ENCODE results near the gene EDAR.

EDAR gene

DNA sequence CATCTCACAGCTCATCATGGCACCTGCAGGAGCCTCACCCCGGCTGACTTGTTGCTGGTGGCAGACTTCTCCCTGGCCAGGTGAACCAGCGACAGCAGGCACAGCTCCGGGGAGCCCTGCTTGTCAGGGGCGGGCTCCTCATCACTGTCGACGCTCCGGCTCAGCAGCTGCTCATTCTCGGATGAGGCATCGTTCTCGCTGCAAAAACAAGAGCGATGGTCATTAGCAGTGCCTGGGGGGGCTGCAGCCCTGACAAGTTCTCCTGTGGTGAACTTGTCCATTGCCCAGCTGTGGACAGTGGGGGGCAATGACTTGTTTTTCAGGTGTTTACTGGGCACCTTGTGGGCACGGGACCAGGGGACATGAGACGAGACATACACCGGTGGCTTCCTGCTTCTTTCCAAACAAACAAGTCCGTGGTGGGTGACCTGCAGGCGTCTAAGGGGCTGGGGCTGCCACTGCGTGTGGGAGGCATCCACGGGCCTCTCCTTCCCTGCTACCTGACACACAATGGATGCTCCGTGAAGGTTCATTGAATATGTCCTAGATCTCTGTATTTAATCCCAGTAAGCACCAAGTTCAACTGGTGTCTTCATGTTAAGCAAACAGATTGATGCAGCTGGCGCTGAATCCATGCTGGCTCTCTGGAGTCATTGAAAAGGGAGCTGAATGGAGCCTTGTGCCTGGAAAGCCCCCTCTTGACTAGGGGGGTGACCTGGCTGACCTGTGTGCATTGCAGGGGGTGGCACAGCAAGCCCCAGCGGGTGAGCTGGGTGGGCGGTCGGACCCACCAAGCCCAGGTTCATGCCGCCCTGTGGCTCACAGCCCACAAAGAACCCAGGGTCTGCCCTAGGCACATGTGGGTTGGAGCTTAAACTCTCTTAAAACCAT is 81.0 kb downstream of the EDAR start:
- no peak for DNase-seq

- no peak for DNase-seq
Measured at GRCh38 chr2:108906403-108907077, 82.5 kb downstream of the EDAR start.

DNA sequence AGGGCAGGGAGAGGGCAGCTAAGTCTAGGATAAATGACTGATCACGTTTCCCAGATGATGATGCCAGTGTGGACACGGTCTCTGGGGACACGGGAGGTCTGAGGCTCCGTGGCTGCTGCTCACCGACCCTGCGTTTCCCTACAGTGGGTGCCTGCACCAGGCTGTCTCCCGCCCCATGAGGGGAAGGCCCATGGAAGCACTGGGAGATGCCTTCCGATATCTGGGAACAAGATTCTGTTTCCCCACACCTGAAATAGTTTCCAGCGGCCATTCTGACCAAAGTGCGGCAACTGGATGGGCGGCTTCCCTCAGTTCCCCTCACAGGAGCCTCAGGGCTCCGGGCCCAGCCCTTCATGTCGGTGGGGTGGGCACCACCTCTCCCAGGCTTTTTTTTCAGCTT is 83.1 kb downstream of the EDAR start:
- no peak for DNase-seq

DNA sequence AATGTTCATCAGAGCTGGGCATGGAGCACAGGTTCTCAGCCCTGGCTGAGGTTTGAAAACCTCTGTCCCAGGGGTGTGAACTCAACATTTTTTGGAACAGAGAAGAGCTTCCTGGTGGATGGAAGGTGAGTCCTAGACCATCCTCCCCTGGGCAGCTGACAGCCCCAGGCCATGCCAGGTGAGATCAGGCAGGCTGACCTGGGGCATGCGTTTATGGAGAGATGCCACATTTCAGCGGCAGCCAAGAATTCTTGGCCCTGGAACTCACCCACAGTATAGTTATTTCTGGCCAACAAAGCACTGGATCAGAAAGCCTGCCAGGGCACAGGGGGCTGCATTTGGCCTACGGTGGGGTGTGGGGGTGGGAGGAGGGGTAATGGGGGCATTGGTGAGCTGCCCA is 83.8 kb downstream of the EDAR start:
- no peak for DNase-seq

- DNase-seq, result no peak
Measured at GRCh38 chr2:108904680-108905079, 84.3 kb downstream of the EDAR start.

GRCh38 chr2:108898315-108899082 is 90.5 kb downstream of the EDAR start:
- no peak for DNase-seq

DNA sequence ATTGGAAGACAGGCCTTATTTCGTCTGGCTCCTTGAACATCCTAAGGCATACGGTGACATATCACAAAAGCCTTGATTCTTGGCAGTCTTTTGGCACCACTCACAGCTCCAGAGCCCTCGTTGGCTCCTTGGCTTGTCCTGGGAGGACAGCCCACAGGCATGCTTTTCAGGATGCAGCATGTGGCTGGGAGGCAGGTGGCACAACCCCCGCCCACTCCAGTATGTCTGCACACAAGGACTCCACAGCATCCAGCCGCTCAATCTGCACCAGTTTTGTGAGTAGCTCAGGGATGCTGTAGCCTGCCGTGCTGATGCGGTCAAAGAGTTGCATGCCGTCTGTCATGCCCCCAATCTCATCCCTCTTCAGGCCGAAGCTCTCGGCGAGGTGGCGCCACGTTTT is 92.3 kb downstream of the EDAR start:
- no peak for DNase-seq

- no peak for DNase-seq
Measured at GRCh38 chr2:108895188-108895587, 93.8 kb downstream of the EDAR start.

- DNase-seq, result no peak
Measured at GRCh38 chr2:108894766-108895165, 94.3 kb downstream of the EDAR start.

- no peak for DNase-seq
Measured at GRCh38 chr2:108893277-108893676, 95.7 kb downstream of the EDAR start.

DNA sequence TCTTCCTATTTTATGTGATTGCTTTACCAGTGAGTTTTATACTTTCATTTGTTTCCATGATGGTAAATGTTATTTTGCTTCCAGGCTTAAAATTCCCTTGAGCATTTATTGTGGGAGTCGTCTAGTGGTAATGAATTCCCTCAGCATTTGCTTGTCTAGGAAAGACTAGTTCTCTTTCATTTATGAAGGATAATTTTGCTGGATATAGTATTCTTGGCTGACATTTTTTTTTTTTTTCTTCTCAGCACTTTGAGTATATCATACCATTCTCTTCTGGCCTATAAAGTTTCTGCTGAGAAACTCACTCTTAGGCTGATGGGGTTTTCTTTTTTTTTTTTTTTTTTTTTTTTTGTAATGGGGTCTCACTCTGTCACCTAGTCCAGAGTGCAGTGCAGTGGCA is 99.1 kb downstream of the EDAR start:
- no peak for DNase-seq

GRCh38 chr2:108884619-108885018 is 104.4 kb downstream of the EDAR start:
- DNase-seq, result no peak

DNA sequence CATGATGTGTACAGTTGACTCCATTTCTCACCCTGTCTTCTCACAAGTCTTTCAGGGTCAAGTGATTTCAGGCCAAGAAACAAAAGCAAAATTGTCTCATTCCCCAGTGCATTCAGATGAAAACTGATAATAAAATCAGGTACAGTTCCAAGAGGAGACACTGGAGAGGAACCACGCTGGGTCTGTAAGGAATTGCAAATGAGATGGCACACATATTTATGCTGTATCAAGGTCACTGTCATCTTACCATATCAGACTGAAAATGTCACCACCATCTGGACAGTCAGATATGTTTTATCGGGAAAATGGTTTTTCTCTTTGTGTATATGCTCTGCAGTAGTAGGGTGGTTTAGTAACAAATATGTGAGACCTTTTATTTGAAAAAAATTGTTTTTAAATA is 110.7 kb downstream of the EDAR start:
- no peak for DNase-seq

DNA sequence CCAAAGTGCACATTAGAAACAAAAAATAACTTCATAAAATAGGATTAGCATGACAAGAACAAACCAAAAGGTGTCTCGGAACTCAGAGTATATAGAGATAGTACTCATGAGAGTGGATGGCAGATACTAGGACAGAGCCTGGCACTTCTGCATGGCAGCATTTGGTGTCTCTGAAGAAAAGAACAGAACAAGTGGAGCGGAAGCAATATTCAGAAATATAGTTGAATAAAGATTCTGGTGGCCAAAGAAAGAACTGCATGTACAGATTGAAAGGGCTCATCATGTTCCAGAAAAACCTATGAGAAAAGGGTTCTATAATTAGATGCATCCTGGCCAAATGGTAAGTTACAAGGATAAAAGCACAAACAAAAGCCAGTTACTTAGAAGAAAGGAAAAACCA is 111.5 kb downstream of the EDAR start:
- DNase-seq, result no peak

DNA sequence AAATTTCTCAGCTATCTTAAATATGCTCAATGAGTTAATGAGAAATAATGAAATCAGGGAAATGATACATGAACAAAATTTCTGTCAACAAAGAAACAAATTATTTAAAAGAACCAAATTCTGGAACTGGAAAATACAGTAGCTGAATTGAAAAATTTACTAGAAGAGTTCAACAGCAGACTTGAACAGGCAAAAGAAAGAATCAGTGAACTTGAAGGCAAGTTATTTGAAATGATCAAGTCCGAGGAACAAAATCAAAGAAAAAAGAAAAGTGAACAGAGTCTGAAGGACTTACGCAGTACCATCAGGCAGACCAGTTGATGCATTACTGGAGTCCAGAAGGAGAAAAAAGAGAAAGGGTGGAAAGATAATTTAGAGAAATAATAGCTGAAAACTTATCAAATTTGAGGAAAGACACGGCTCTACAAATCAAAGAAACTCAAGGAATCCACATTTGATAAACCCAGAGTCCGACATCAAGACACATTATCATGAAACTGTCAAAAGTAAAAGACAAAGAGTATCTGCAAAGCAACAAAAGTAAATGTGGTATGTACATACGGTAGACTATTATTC is 118.9 kb downstream of the EDAR start:
- DNase-seq, result no peak

GRCh38 chr2:108869542-108869941 is 119.5 kb downstream of the EDAR start:
- no peak for DNase-seq

GRCh38 chr2:108868911-108869310 is 120.1 kb downstream of the EDAR start:
- DNase-seq, result no peak

DNA sequence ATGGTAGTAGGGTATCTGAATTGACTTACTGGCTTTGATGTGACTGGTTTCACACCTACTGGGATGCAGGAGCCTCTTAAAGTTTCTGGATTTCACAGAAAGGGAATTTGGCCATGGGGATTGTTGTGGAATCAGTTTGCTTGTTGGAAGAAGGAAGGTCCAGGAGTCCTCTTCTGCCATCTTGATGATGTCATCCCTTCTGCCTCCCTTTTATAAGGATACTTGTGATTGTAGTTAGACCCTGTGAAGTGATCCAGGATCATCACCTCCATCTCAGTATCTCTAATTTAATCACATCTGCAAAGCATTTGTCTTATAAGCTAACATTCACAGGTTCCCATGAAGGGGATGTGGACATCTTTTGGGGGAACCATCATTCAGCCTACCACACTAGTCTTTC is 123.0 kb downstream of the EDAR start:
- DNase-seq, result no peak

DNA sequence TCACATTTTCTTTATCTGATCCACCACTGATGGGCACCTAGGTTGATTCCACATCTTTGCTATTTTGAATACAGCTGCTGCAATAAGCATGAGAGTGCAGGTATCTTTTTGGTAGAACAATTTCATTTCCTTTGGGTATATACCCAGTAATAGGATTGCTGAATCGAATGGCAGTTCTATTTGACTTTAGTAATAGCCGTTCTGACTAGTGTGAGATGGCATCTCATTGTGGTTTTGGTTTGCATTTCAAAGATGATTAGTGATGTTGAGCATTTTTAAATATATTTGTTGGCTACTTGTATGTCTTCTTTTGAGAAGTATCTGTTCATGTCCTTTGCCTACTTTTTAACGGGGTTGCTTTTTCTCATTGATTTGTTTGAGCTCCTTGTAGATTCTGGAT is 130.1 kb downstream of the EDAR start:
- no peak for DNase-seq

- DNase-seq, result no peak
Measured at GRCh38 chr2:108855194-108855593, 133.8 kb downstream of the EDAR start.

DNA sequence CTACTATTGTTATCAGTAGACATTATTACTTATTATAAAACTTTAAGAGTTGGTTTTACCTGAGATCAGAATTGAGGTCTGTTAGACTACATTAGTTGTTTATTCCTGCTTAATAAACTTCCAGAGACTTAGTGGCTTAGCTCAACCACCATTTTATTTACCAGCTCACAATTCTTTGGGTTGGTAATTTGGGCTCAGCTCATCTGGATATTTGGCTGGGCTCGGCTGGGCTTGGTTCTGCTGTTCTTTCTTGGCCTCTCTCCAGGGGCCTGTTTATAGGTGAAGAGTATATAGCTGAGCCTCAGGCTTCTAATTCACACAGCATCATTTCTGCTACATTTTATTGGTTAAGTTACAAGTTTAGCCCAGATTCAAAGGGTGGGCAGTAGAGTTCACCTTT is 134.5 kb downstream of the EDAR start:
- no peak for DNase-seq

DNA sequence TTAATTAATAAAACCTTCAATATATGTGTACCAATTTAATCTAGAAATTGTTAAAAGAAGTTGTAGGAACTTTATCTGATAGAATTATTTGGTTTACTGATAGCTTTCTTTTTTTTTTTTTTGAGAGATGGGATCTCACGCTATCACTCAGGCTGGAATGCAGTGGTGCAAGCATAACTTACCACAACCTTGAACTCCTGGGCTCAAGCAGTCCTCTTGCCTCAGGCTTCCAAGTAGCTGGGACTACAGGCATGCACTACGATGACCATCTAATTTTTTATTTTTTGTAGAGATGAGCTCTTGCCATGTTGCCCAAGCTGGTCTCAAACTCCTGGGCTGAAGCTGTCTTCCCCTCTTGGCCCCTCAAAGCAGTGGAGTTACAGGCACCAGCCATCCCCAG is 135.6 kb downstream of the EDAR start:
- DNase-seq, result no peak

DNA sequence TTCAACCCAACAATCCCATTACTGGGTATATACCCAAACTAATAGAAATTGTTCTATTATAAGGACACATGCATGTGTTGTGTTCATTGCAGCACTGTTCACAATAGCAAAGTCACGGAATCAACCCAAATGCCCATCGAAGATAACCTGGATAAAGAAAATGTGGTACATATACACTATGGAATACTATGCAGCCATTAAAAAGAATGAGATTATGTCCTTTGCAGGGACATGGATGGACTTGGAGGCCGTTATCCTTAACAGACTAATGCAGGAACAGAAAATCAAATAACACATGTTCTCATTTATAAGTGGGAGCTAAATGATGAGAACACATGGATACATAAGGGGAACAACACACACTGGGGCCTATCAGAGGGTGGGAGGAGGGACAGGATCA is 136.6 kb downstream of the EDAR start:
- DNase-seq, result no peak

All from stimulated activated CD4-positive, alpha-beta T cell treated with anti-CD3 and anti-CD28 coated beads, Interleukin-15, amount 100 ng/mL, for 24 hours (primary cell).